Neutrophil (primary cell): ENCODE data around the gene TFEB.

ENCODE experiments used
- H3K27ac ChIP-seq: fragments of 200-600 bp; sonication (generic); 2 replicates; pipeline ENCODE4 v1.5.1; 2016; ENCODE audit warnings: mild to moderate bottlenecking, moderate library complexity
- H3K27me3 ChIP-seq: fragments of 200-600 bp; sonication (generic); 2 replicates; pipeline ENCODE4 v1.6.0; 2016; ENCODE audit warnings: mild to moderate bottlenecking
- H3K36me3 ChIP-seq: fragments of 200-600 bp; sonication (generic); 2 replicates; pipeline ENCODE4 v1.5.1; 2017
- H3K4me1 ChIP-seq, 2 experiments: fragments of 200-600 bp in 1 of 2; sonication (generic) in 1 of 2; 1 replicate in 1 of 2; 2 replicates in 1 of 2; pipeline versions ENCODE4 v1.5.1 to v1.6.1; 2013 to 2016; ENCODE audit warnings: low read depth in 1 of 2, low read length in 1 of 2, mild to moderate bottlenecking in 1 of 2, moderate library complexity in 1 of 2; ENCODE audit not compliant: control insufficient read depth in 1 of 2, insufficient read depth in 1 of 2
- H3K4me3 ChIP-seq, 2 experiments: fragments of 200-600 bp in 1 of 2; sonication (generic) in 1 of 2; 1 replicate in 1 of 2; 2 replicates in 1 of 2; pipeline ENCODE4 v1.5.1; 2013 to 2016; ENCODE audit warnings: low read depth in 1 of 2, low read length in 1 of 2, mild to moderate bottlenecking in 1 of 2, moderate library complexity in 1 of 2
- H3K9me3 ChIP-seq: fragments of 200-600 bp; sonication (generic); 2 replicates; pipeline ENCODE4 v1.5.1; 2016
- CTCF ChIP-seq: fragments of 200-600 bp; sonication (generic); IDR thresholded peaks from 2 replicates; pipeline ENCODE4 v1.5.1; 2016; ENCODE audit warnings: antibody characterized with exemption

The TFEB gene

GRCh38 chr6:41688256-41688965 is 47.0 kb downstream of the TFEB start:
- no peaks in the 10 kb centered on the region for H3K9me3 ChIP-seq
- TF ChIP-seq CTCF: no peak
- H3K27me3 ChIP-seq: peaks cover under 1% of the 10 kb centered on the region
- peaks cover 82% of the 10 kb centered on the region for H3K36me3 ChIP-seq
- H3K27ac ChIP-seq: no peak overlapping the region
- peaks cover 4 to 5% of the 10 kb centered on the region in 2 experiments for H3K4me1 ChIP-seq
- H3K4me3 ChIP-seq: no peak overlapping the region

GRCh38 chr6:41687501-41688175 is 47.8 kb downstream of the TFEB start:
- no peaks in the 10 kb centered on the region for H3K9me3 ChIP-seq
- peaks cover 11 to 12% of the 10 kb centered on the region in 2 experiments for H3K4me1 ChIP-seq
- peaks cover 82% of the 10 kb centered on the region for H3K36me3 ChIP-seq
- no peak overlapping the region for H3K27ac ChIP-seq
- no peak overlapping the region for H3K4me3 ChIP-seq
- H3K27me3 ChIP-seq: peaks cover 8% of the 10 kb centered on the region
- TF ChIP-seq CTCF: no peak

GRCh38 chr6:41685641-41686380 is 49.6 kb downstream of the TFEB start:
- no peak overlapping the region for H3K4me3 ChIP-seq
- H3K27ac ChIP-seq: no peak overlapping the region
- H3K27me3 ChIP-seq: peaks cover 10% of the 10 kb centered on the region
- H3K4me1 ChIP-seq: peaks cover 20% of the 10 kb centered on the region in 2 experiments
- H3K9me3 ChIP-seq: no peaks in the 10 kb centered on the region
- peaks cover 73% of the 10 kb centered on the region for H3K36me3 ChIP-seq
- no peak for TF ChIP-seq CTCF

- TF ChIP-seq CTCF: no peak
Observed at GRCh38 chr6:41684311-41685180, 50.9 kb downstream of the TFEB start.

More at GRCh38 chr6:41684311-41685180, 50.9 kb downstream of the TFEB start:
- Histone ChIP-seq H3K9me3 (no peaks in the 10 kb centered on the region), H3K4me3 (no peak overlapping the region), H3K27me3 (peaks cover 10% of the 10 kb centered on the region), H3K4me1 (peaks cover 20% of the 10 kb centered on the region in 2 experiments), H3K36me3 (peaks cover 60% of the 10 kb centered on the region), H3K27ac (no peak overlapping the region)
